ENCODE data around the gene PSMG1. TPM values are rescaled to one million over a fixed set of nuclear protein-coding genes. Genes with fewer than 3 reads are reported as not detected.

PSMG1 gene
- total RNA-seq, 4 donors from 2014 or later: 16.9 to 36.8 (median 25.5) TPM

- 80 to 85% methylated on average over 3 of the region's 3 CpGs for WGBS, 2 donors
- intact Hi-C loops (cut with DNase I; ENCODE audit: low total_unique reads): loop anchor here (5.0 kb wide), 1 partner anchor 330 kb away; no protein-coding TSS in a partner anchor
Measured at GRCh38 chr21:39132248-39132647, 51.0 kb downstream of the PSMG1 start.

GRCh38 chr21:39131791-39132190 lies 51.5 kb downstream of the PSMG1 start:
- WGBS, 2 donors: 49 to 65% methylated on average over 1 of the region's 1 CpG
- TF ChIP-seq CTCF (IDR thresholded peaks at IDR 0.05): no peak
- TF ChIP-seq POLR2A (IDR thresholded peaks at IDR 0.05): no peak
- H3K4me3 ChIP-seq (ENCODE audit: low read depth, poor library complexity, severe bottlenecking): no peak overlapping the region
- intact Hi-C loops (cut with DNase I; ENCODE audit: low total_unique reads): loop anchor here (5.0 kb wide), 1 partner anchor 329 kb away; no protein-coding TSS in a partner anchor
- DNase-seq (ENCODE audit: low spot score in 2 of 2): no peak

More at GRCh38 chr21:39132248-39132647, 51.0 kb downstream of the PSMG1 start:
- TF ChIP-seq CTCF (IDR thresholded peaks at IDR 0.05): no peak
- TF ChIP-seq POLR2A (IDR thresholded peaks at IDR 0.05): no peak
- no peak overlapping the region for H3K4me3 ChIP-seq (ENCODE audit: low read depth, poor library complexity, severe bottlenecking)
- no peak for DNase-seq (ENCODE audit: low spot score in 2 of 2)

GRCh38 chr21:39127506-39127905 lies 55.7 kb downstream of the PSMG1 start:
- H3K4me3 ChIP-seq (ENCODE audit: low read depth, poor library complexity, severe bottlenecking): no peak overlapping the region
- no peak for DNase-seq (ENCODE audit: low spot score in 2 of 2)
- TF ChIP-seq CTCF (IDR thresholded peaks at IDR 0.05) (no peak), POLR2A (IDR thresholded peaks at IDR 0.05) (no peak)
- 89 to 91% methylated on average over 8 of the region's 8 CpGs for WGBS, 2 donors
- intact Hi-C loops (cut with DNase I; ENCODE audit: low total_unique reads): no loop called here

GRCh38 chr21:39126486-39126806 lies 56.8 kb downstream of the PSMG1 start:
- no peak for DNase-seq (ENCODE audit: low spot score in 2 of 2)
- H3K4me3 ChIP-seq (ENCODE audit: low read depth, poor library complexity, severe bottlenecking): no peak overlapping the region
- WGBS, 2 donors: 43 to 62% methylated on average over 4 of the region's 4 CpGs
- no peak for TF ChIP-seq CTCF (IDR thresholded peaks at IDR 0.05)
- no peak for TF ChIP-seq POLR2A (IDR thresholded peaks at IDR 0.05)
- intact Hi-C loops (cut with DNase I; ENCODE audit: low total_unique reads): no loop called here

GRCh38 chr21:39125752-39126485 lies 57.3 kb downstream of the PSMG1 start:
- H3K4me3 ChIP-seq (ENCODE audit: low read depth, poor library complexity, severe bottlenecking): no peak overlapping the region
- intact Hi-C loops (cut with DNase I; ENCODE audit: low total_unique reads): no loop called here
- no peak for TF ChIP-seq POLR2A (IDR thresholded peaks at IDR 0.05)
- TF ChIP-seq CTCF (IDR thresholded peaks at IDR 0.05): peak in 1 of 3 donors; percentile 21
- 33 to 52% methylated on average over 7 of the region's 7 CpGs for WGBS, 2 donors
- no peak for DNase-seq (ENCODE audit: low spot score in 2 of 2)

Other genes starting within 250 kb of the PSMG1 start
- gene BRWD1, start 130.2 kb upstream of the PSMG1 start, total RNA-seq: 10 to 100 TPM; 42.2 to 57.2 (median 52.6) TPM
- 100 to 1,000 TPM; 103 to 126 (median 111) TPM for gene HMGN1, start 165.6 kb upstream of the PSMG1 start, total RNA-seq

Measured in lower leg skin (tissue), 4 donors.